Peyer's patch (tissue), 4 donors: ENCODE results near the gene ALG2.

ENCODE experiments used
- POLR2A ChIP-seq, 2 donors: fragments of 450-650 bp; IDR thresholded peaks; one replicate each; pipeline ENCODE4 v1.5.1; 2017; ENCODE audit warnings: antibody characterized with exemption in 2 of 2, mild to moderate bottlenecking in 2 of 2, moderate library complexity in 2 of 2
- TF ChIP-seq, protein P1 (sequence below), 6 experiments: fragments of 450-650 bp in 4 of 6; fragments of 200-600 bp in 2 of 6; sonication (generic) in 1 of 6; IDR thresholded peaks; one replicate each; pipeline ENCODE4 v1.5.1; 2017 to 2019; ENCODE audit warnings: antibody characterized with exemption in 6 of 6, mild to moderate bottlenecking in 3 of 6, moderate library complexity in 1 of 6

DNA sequence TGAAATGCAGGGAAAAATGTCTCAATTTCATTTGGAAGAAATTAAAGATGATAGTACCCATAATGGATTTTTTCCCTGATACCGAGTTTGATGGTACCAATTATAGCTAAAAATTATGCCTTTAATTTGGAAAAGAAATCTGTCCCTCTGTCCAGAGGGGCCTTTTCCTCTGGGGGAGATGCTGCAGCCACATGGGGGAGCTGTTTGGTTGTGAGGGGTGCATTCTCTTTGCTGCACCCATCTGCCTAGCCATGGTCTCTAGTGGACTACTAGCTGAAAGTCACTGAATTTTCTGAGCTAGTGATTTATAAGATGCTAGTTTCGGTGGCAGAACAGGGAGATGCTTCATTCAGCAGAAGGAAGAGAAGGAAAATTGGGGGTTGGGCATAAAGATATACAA lies 10.0 kb upstream of the ALG2 start:
- TF ChIP-seq, protein P1, sequence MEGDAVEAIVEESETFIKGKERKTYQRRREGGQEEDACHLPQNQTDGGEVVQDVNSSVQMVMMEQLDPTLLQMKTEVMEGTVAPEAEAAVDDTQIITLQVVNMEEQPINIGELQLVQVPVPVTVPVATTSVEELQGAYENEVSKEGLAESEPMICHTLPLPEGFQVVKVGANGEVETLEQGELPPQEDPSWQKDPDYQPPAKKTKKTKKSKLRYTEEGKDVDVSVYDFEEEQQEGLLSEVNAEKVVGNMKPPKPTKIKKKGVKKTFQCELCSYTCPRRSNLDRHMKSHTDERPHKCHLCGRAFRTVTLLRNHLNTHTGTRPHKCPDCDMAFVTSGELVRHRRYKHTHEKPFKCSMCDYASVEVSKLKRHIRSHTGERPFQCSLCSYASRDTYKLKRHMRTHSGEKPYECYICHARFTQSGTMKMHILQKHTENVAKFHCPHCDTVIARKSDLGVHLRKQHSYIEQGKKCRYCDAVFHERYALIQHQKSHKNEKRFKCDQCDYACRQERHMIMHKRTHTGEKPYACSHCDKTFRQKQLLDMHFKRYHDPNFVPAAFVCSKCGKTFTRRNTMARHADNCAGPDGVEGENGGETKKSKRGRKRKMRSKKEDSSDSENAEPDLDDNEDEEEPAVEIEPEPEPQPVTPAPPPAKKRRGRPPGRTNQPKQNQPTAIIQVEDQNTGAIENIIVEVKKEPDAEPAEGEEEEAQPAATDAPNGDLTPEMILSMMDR (IDR thresholded peaks at IDR 0.05), result peak in 3 of 6 experiments; percentile 12 to 36 (median 22)
- TF ChIP-seq POLR2A (IDR thresholded peaks at IDR 0.05), result no peak
